Astrocyte (in vitro differentiated cells and primary cell): Measurements from ENCODE around the gene MTA2.
"Not testable (repeated sequence)": the region's sequence is repeated elsewhere in the genome, so short reads cannot be mapped to it uniquely, and the experiment has no call there.

Source experiments
- EZH2 ChIP-seq: IDR thresholded peaks from 2 replicates; pipeline ENCODE4 v1.6.1; 2012; ENCODE audit warnings: mild to moderate bottlenecking, low read length, inconsistent platforms; ENCODE audit not compliant: insufficient read depth
- TF ChIP-seq, protein P1 (sequence below): IDR thresholded peaks from 2 replicates; pipeline ENCODE4 v1.5.1; 2011; ENCODE audit warnings: low read depth, mild to moderate bottlenecking, inconsistent platforms, low read length, moderate library complexity; ENCODE audit not compliant: insufficient read depth

DNA sequence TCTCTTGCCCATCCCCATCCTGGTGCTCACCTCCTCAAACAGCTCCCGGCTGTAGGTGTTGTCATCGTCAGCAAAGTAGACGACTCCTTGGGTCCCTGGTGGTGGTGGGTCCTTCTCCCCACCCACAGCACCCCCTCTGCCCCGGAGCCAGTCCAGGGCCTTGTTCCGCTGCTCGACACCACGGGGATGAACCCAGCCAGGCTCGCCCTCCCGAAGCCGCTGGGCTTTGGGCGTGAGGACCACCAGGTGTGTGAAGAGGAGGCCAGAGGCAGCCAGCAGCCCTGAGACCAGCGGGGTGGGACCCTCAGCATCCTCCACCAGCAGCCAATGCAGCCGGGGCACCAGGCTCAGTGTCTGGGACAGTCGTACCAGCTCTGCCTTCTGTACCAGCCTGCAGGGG lies 15.3 kb upstream of the MTA2 start:
- TF ChIP-seq, protein P1, sequence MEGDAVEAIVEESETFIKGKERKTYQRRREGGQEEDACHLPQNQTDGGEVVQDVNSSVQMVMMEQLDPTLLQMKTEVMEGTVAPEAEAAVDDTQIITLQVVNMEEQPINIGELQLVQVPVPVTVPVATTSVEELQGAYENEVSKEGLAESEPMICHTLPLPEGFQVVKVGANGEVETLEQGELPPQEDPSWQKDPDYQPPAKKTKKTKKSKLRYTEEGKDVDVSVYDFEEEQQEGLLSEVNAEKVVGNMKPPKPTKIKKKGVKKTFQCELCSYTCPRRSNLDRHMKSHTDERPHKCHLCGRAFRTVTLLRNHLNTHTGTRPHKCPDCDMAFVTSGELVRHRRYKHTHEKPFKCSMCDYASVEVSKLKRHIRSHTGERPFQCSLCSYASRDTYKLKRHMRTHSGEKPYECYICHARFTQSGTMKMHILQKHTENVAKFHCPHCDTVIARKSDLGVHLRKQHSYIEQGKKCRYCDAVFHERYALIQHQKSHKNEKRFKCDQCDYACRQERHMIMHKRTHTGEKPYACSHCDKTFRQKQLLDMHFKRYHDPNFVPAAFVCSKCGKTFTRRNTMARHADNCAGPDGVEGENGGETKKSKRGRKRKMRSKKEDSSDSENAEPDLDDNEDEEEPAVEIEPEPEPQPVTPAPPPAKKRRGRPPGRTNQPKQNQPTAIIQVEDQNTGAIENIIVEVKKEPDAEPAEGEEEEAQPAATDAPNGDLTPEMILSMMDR, result not testable (repeated sequence)
- not testable (repeated sequence) for TF ChIP-seq EZH2
